ENCODE data around the gene ADAMTS7.
A peak's percentile ranks its signal among the peaks of the same experiment; 100 is the strongest.

The ADAMTS7 gene

DNA sequence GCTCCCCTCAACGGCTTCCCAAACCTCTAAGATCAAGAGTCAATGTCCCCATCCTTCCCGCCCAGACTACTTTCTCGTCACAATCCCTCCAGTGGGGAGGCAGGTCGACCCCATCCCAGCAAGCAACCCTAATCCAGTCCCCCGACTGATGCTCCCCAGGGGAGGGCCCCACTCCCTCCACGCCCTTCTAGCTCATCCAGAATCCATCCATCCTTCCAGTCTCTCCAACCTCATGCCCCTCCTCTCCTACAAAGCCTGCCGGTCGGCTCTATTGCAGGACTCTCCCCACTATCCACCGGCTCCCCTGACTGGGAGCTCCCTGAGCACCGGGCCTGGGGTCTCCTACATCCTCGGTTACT, 1.3 kb downstream of the ADAMTS7 start:
- ATAC-seq, result peak; percentile 23; the same call in 2 of the 3 replicates
- TF ChIP-seq, protein P1, sequence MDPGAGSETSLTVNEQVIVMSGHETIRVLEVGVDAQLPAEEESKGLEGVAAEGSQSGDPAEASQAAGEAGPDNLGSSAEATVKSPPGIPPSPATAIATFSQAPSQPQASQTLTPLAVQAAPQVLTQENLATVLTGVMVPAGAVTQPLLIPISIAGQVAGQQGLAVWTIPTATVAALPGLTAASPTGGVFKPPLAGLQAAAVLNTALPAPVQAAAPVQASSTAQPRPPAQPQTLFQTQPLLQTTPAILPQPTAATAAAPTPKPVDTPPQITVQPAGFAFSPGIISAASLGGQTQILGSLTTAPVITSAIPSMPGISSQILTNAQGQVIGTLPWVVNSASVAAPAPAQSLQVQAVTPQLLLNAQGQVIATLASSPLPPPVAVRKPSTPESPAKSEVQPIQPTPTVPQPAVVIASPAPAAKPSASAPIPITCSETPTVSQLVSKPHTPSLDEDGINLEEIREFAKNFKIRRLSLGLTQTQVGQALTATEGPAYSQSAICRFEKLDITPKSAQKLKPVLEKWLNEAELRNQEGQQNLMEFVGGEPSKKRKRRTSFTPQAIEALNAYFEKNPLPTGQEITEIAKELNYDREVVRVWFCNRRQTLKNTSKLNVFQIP (CRISPR knock-in tag; IDR thresholded peaks at IDR 0.05; ENCODE audit: borderline replicate concordance, low read depth), result no peak
- TF ChIP-seq, protein P2, sequence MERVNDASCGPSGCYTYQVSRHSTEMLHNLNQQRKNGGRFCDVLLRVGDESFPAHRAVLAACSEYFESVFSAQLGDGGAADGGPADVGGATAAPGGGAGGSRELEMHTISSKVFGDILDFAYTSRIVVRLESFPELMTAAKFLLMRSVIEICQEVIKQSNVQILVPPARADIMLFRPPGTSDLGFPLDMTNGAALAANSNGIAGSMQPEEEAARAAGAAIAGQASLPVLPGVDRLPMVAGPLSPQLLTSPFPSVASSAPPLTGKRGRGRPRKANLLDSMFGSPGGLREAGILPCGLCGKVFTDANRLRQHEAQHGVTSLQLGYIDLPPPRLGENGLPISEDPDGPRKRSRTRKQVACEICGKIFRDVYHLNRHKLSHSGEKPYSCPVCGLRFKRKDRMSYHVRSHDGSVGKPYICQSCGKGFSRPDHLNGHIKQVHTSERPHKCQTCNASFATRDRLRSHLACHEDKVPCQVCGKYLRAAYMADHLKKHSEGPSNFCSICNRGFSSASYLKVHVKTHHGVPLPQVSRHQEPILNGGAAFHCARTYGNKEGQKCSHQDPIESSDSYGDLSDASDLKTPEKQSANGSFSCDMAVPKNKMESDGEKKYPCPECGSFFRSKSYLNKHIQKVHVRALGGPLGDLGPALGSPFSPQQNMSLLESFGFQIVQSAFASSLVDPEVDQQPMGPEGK (CRISPR knock-in tag; IDR thresholded peaks at IDR 0.05; ENCODE audit: borderline replicate concordance), result no peak
- TF ChIP-seq TOX (CRISPR knock-in tag; IDR thresholded peaks at IDR 0.05; ENCODE audit: borderline replicate concordance) (no peak), PPARA (CRISPR knock-in tag; IDR thresholded peaks at IDR 0.05; ENCODE audit: borderline replicate concordance) (no peak), TCF4 (CRISPR knock-in tag; IDR thresholded peaks at IDR 0.05; ENCODE audit: borderline replicate concordance) (no peak), GLIS3 (CRISPR knock-in tag; IDR thresholded peaks at IDR 0.05) (no peak), ESRRG (CRISPR knock-in tag; IDR thresholded peaks at IDR 0.05) (no peak), ZNF565 (CRISPR knock-in tag; conservative IDR thresholded peaks at IDR 0.05; ENCODE audit: low read depth) (no peak), RARB (CRISPR knock-in tag; IDR thresholded peaks at IDR 0.05) (no peak), ZFP30 (CRISPR knock-in tag; IDR thresholded peaks at IDR 0.05) (no peak), CSDC2 (CRISPR knock-in tag; IDR thresholded peaks at IDR 0.05) (no peak), ZC3H10 (CRISPR knock-in tag; IDR thresholded peaks at IDR 0.05) (no peak)
- TF ChIP-seq, protein P3, sequence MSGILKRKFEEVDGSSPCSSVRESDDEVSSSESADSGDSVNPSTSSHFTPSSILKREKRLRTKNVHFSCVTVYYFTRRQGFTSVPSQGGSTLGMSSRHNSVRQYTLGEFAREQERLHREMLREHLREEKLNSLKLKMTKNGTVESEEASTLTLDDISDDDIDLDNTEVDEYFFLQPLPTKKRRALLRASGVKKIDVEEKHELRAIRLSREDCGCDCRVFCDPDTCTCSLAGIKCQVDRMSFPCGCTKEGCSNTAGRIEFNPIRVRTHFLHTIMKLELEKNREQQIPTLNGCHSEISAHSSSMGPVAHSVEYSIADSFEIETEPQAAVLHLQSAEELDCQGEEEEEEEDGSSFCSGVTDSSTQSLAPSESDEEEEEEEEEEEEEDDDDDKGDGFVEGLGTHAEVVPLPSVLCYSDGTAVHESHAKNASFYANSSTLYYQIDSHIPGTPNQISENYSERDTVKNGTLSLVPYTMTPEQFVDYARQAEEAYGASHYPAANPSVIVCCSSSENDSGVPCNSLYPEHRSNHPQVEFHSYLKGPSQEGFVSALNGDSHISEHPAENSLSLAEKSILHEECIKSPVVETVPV (CRISPR knock-in tag; IDR thresholded peaks at IDR 0.05), result no peak
- TF ChIP-seq, protein P4, sequence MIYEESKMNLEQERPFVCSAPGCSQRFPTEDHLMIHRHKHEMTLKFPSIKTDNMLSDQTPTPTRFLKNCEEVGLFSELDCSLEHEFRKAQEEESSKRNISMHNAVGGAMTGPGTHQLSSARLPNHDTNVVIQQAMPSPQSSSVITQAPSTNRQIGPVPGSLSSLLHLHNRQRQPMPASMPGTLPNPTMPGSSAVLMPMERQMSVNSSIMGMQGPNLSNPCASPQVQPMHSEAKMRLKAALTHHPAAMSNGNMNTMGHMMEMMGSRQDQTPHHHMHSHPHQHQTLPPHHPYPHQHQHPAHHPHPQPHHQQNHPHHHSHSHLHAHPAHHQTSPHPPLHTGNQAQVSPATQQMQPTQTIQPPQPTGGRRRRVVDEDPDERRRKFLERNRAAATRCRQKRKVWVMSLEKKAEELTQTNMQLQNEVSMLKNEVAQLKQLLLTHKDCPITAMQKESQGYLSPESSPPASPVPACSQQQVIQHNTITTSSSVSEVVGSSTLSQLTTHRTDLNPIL (CRISPR knock-in tag; IDR thresholded peaks at IDR 0.05; ENCODE audit: low read depth), result no peak

- no peak for ATAC-seq
- TF ChIP-seq ISL1 (CRISPR knock-in tag; IDR thresholded peaks at IDR 0.05) (no peak), ZC3H10 (CRISPR knock-in tag; IDR thresholded peaks at IDR 0.05) (no peak), TCF4 (CRISPR knock-in tag; IDR thresholded peaks at IDR 0.05; ENCODE audit: borderline replicate concordance) (no peak), ZNF565 (CRISPR knock-in tag; conservative IDR thresholded peaks at IDR 0.05; ENCODE audit: low read depth) (no peak), ESRRG (CRISPR knock-in tag; IDR thresholded peaks at IDR 0.05) (no peak), ZFP3 (CRISPR knock-in tag; IDR thresholded peaks at IDR 0.05) (no peak), RARB (CRISPR knock-in tag; IDR thresholded peaks at IDR 0.05) (no peak)
- TF ChIP-seq, protein P4 (CRISPR knock-in tag; IDR thresholded peaks at IDR 0.05; ENCODE audit: low read depth), result no peak
Measured at GRCh38 chr15:78808550-78808949, 2.7 kb downstream of the ADAMTS7 start.

- ATAC-seq, result no peak
- TF ChIP-seq ZNF70 (CRISPR knock-in tag; IDR thresholded peaks at IDR 0.05) (no peak), ESRRG (CRISPR knock-in tag; IDR thresholded peaks at IDR 0.05) (no peak), PPARA (CRISPR knock-in tag; IDR thresholded peaks at IDR 0.05; ENCODE audit: borderline replicate concordance) (no peak), SNAI2 (CRISPR knock-in tag; IDR thresholded peaks at IDR 0.05) (no peak), TCF4 (CRISPR knock-in tag; IDR thresholded peaks at IDR 0.05; ENCODE audit: borderline replicate concordance) (no peak), ISL1 (CRISPR knock-in tag; IDR thresholded peaks at IDR 0.05) (no peak), ZNF8 (CRISPR knock-in tag; IDR thresholded peaks at IDR 0.05) (no peak), GLIS3 (CRISPR knock-in tag; IDR thresholded peaks at IDR 0.05) (no peak)
- TF ChIP-seq, protein P4 (CRISPR knock-in tag; IDR thresholded peaks at IDR 0.05; ENCODE audit: low read depth), result no peak
Measured at GRCh38 chr15:78807359-78807758, 3.9 kb downstream of the ADAMTS7 start.

All from SK-N-SH treated with all-trans-retinoic acid at 6 μM for 48 hours (cell line).